Sigmoid colon (tissue), 4 donors: ENCODE results near the gene RAPGEF2.

Source experiments
- POLR2A ChIP-seq, 2 donors: fragments of 450-650 bp; IDR thresholded peaks; one replicate each; pipeline ENCODE4 v1.6.1; 2016; ENCODE audit warnings: antibody characterized with exemption in 2 of 2, mild to moderate bottlenecking in 2 of 2, moderate library complexity in 2 of 2
- POLR2AphosphoS5 ChIP-seq, 4 donors: sonication (generic); formaldehyde crosslinking; IDR thresholded peaks; one replicate each; pipeline ENCODE4 v1.6.1; 2017; ENCODE audit warnings: antibody characterized with exemption in 4 of 4
- TF ChIP-seq, protein P1 (sequence below), 4 experiments: fragments of 450-650 bp in 3 of 4; fragments of 200-600 bp in 1 of 4; IDR thresholded peaks; one replicate each; pipeline ENCODE4 v1.5.1; 2016 to 2019; ENCODE audit warnings: antibody characterized with exemption in 4 of 4, mild to moderate bottlenecking in 3 of 4, moderate library complexity in 2 of 4

DNA sequence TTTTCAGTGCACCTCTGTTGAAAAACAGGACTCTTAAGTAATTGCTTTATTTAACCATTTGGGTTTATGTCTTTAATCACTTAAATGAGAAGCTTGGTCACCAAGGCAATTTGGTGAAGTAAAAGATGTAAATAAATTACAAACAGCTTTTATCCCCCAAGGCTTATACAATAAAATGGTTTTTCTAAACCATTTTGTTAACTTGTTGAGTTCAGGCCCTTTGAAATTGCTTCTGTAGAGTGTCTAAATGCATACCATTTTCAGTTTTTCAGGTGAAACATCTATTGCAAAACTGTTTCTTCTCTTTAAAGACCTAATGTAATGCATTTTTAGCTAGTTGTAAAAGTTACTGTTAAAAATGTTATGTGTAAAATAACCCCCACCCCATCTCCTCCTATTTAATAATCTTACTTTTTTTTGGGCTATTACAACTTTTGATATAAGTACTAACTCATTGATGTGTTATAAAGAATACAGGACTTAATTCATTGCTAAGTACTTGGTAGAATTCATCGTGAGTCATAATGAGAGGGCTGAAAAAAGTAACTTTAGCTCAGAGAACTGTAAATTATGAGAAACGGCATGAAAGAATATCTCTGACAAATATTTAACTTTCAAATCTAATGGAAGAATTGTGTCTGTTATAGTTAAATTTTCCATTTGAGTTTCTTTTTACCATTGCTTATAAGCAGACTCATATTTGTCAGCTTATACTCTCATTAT, 4.5 kb downstream of the RAPGEF2 start:
- TF ChIP-seq, protein P1, sequence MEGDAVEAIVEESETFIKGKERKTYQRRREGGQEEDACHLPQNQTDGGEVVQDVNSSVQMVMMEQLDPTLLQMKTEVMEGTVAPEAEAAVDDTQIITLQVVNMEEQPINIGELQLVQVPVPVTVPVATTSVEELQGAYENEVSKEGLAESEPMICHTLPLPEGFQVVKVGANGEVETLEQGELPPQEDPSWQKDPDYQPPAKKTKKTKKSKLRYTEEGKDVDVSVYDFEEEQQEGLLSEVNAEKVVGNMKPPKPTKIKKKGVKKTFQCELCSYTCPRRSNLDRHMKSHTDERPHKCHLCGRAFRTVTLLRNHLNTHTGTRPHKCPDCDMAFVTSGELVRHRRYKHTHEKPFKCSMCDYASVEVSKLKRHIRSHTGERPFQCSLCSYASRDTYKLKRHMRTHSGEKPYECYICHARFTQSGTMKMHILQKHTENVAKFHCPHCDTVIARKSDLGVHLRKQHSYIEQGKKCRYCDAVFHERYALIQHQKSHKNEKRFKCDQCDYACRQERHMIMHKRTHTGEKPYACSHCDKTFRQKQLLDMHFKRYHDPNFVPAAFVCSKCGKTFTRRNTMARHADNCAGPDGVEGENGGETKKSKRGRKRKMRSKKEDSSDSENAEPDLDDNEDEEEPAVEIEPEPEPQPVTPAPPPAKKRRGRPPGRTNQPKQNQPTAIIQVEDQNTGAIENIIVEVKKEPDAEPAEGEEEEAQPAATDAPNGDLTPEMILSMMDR (IDR thresholded peaks at IDR 0.05), result no peak
- no peak for TF ChIP-seq POLR2A (IDR thresholded peaks at IDR 0.05)
- TF ChIP-seq POLR2AphosphoS5 (IDR thresholded peaks at IDR 0.05), result no peak
